Measurements from ENCODE around the gene NKX6-2.

DNA sequence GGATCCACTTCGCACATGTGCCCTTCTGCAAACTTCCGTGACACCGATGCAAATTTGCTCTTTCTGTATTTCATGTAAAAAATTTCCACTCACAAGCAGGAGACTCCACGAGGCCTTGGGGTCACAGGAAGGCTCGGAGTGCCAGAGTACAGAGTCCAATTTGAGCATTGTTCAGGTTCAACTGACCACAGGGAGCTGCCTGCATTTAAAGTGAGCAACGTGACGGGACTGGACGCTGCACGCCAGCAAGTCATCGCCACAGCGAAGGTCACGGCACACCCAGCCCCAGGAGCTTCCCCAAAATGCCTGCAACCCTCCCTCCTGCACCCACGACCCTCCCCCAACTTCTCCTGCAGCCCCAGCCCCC is 41.5 kb upstream of the NKX6-2 start:
- no peak for TF ChIP-seq CTCF (conservative IDR thresholded peaks at IDR 0.05)
- TF ChIP-seq ZFX (IDR thresholded peaks at IDR 0.05) = no peak

Measured in C4-2B (cell line).